HG02588 (cell line): ENCODE data around the gene ZNF841.
A peak's percentile ranks its signal among the peaks of the same experiment; 100 is the strongest.
"Not testable (repeated sequence)": the region's sequence is repeated elsewhere in the genome, so short reads cannot be mapped to it uniquely, and the experiment has no call there.

Experiments used
- ATAC-seq: cut with Tn5 transposase; IDR thresholded peaks from one replicate; pipeline ENCODE4 v1.9.1; 2021; ENCODE audit warnings: mild to moderate bottlenecking, moderate library complexity; ENCODE audit not compliant: unreplicated experiment

The ZNF841 gene

GRCh38 chr19:52095172-52096014 lies at the start of gene ZNF841:
TSS of gene ZNF841 (minus strand) at chr19:52095765. CDS start at chr19:52084801, 10,964 bp downstream.
- peak; percentile 91 for ATAC-seq

DNA sequence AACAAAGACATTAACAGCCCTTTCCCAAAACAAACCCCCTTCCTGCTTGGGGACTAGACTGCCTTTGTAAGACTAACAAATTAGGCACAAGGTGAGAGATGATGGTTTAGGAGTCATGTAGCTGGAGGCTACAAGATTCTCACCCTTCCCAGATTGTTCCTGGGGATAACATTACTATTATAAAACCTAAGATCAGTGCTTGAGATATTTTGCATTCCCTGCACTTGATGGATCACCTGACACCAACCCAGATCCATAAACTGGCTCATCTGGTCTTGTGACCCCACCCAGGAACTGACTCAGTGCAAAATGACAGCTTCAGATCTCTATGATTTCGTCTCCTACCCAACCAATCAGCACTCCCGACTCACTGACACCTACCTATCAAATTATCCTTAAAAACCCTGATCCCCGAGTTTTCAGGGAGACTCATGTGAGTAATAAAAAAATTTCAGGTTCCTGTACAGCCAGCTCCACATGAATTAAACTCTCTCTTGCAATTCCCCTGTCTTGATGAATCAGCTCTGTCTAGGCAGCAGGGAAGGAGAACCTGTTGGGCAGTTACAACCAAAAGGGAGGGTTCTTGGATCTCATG lies 46.5 kb upstream of the ZNF841 start:
- ATAC-seq, result no peak

GRCh38 chr19:52141203-52141602 lies 45.6 kb upstream of the ZNF841 start:
- no peak for ATAC-seq

- peak; percentile 88 for ATAC-seq
Measured at GRCh38 chr19:52140032-52140710, 44.6 kb upstream of the ZNF841 start.

DNA sequence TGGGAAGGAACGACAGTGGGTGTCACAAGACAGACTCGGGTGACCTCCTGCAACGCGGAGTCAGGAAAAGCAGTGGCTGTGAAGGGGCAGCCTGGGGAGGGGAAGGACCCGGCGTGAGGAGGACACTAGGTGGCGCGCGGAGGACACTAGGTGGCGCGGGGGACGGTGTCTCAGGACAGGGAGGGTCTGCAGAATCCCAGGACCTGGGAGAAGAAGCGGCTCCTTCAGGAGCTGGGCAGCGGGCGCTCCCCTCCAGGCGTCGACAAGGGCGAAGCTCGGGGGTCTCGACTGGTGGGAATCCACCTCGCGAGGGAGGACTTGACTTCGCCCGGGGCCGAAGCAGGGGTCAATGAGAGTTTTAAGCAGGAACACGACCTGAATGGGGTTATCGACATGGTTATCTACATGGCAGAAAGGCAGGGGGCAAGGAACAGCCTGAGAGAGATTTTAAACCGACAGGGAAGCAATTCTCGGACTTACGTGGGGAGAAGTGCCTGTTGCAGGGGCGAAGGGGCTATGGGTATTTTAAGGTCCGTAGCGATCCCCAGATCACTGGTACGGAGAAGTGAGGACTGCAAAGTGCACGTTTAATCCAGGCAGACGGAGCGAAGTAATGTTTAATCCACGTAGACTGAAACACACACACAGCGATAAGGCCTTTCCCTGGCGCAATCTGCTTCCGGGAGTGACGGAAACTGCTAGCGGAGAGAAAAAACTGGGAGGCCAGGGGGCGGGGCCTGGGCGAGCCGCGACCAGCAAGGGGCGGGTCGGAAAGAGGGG lies 43.9 kb upstream of the ZNF841 start, which contains the start of gene ZNF616:
Gene ZNF616 (minus strand): TSS at position 687 of the 780 bp plus-strand sequence. CDS start 9,426 bp downstream, outside the sequence.
- peak; percentile 62 for ATAC-seq

GRCh38 chr19:52138983-52139251 lies 43.4 kb upstream of the ZNF841 start:
- no peak for ATAC-seq

DNA sequence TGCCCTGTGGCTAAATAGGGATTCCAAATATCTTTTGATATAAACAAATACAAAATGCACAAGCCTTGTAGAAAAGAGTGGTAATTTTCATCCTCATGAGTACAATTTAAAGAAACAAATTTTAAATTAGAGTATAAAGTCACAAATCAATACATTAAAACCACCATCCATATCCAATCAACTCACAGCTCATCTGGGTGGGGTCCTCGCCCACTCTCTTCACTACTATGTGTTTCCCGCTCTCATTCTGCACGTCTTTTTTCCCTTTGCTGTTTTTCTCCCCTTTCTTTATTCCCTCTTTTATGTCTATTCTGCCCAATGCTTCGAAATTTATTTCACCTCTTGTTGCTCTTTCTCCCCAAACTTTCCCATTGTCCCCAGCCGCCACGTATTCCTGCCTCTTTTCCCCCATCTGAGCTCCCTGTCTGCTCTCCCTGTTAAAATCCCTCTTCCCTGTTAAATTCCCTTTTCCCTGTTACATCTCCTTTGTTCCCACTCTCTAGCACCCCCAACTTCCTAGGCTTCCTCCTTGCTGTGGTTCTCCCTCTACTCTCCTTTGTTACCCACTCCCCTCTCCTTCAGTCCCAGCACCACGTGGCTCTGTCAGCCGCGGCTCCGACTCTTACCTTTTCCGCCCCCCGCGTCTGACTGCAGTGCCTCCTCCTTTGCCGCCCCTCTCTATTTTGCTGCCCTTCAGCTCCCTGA lies 42.9 kb upstream of the ZNF841 start:
- ATAC-seq, result no peak

GRCh38 chr19:52120286-52120685 lies 24.7 kb upstream of the ZNF841 start:
- no peak for ATAC-seq

DNA sequence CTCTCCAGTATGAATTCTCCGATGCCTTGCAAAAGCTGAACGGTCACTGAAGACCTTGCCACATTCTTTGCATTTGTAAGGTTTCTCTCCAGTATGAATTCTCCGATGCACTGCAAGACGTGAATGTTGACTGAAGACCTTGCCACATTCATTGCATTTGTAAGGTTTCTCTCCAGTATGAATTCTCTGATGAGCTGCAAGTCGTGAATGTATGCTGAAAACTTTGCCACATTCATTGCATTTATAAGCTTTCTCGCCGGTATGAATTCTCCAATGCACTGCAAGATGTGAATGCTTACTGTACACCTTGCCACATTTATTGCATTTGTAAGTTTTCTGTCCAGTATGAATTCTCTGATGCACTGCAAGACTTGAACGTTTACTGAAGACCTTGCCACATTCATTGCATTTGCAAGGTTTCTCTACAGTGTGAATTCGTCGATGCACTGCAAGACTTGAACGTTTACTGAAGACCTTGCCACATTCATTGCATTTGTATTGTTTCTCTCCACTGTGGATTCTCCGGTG lies 20.0 kb upstream of the ZNF841 start:
- ATAC-seq, result no peak

DNA sequence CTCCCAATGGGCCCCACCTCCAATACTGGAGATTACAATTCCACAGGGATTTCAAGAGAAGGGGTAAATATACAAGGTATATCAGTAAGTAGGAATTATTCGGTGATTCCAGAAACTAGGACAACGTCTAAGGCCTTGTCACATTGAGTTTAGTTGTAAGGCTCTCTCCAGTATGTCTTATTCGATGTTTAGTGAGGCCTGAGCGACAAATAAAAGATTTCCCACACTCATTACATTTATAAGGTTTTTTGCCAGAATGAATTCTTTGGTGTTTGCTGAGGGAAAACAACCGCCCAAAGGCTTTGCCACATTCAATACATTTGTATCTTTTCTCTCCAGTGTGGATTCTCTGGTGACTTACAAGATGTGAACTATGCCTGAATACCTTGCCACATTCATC lies 19.1 kb upstream of the ZNF841 start:
- ATAC-seq, result no peak

DNA sequence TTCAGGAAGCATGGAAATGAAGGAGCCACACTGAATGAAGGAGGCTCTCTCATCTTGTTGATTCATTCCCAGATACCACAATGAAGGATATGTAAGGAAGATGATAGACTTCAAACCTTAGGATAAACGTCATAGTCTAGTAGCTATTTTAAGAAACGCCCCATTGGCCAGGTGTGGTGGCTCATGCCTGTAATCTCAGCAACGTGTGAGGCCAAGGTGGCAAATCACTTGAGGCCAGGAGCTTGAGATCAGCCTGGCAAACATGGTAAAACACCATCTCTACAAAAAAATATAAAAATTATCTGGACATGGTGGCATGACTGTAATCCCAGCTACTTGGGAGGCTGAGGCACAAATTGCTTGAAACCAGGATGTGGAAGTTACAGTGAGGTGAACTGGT lies 17.1 kb upstream of the ZNF841 start:
- no peak for ATAC-seq

GRCh38 chr19:52110780-52111179 lies 15.2 kb upstream of the ZNF841 start:
- no peak for ATAC-seq

DNA sequence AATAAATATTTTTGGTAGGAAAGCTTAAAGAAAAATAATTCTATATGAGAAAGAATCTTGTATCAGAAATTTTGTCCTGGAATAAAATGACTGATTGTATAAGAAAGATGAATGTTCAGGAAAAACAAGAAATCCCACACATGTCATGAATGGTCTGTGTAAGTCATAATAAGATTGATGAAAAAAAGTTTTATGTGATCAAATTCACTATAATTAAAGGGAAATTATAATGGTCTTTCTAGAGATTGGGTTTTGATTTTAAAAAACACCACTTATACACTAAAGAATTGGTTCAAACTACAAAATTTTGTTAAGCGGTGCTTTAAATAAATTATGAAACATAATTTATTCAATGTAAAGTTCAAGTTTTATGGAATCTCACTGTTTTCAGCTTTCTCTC lies 7.2 kb upstream of the ZNF841 start:
- ATAC-seq, result no peak

- no peak for ATAC-seq
Measured at GRCh38 chr19:52101866-52102562, 6.4 kb upstream of the ZNF841 start.

GRCh38 chr19:52099497-52100138 lies 4.1 kb upstream of the ZNF841 start:
- no peak for ATAC-seq

DNA sequence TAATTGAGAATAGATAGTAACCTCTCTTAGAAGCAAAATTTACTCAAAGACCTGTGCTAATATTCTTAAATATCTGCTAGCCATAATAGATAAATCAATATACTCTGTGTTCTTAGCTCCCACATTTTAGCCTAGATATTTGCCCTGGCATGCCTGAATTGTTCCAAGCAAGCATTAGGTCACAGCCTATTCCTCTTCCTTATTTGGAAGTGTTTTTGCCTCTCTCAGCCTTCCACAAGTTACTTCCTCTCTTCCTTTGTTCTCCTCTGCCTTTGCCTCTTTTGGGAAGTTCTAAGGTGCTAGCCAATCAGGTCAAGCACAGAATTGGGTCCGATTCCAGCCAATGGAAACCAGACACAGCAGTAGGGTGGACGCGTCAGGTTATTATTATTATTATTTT lies 851 bp upstream of the ZNF841 start:
- ATAC-seq, result not testable (repeated sequence)

DNA sequence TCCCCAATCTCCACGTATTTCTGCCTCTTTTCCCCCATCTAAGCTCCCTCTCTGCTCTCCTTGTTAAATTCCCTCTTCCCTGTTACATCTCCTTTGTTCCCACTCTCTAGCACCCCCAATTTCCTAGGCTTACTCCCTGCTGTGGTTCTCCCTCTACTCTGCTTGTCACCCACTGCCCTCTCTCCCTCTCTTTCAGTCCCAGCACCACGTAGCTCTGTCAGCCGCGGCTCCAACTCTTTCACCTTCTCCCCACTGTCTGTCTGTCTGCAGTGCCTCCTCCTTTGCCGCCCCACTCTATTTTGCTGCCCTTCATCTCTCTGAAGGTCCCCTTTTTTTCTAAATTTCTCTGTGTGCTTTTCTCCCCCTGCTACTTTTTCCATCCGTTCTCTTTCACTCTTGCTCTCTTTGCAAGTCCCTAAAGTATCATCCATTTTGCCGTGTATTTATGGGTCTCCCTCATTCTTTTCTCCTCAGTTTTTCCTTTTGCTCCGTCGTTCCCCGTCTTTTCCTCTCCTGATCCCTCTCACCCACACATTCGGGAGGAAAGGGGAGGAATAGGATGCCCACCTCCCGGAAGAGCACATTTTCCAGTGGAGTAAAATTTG lies 937 bp downstream of the ZNF841 start:
- ATAC-seq, result no peak

- ATAC-seq, result no peak
Measured at GRCh38 chr19:52086481-52086880, 9.1 kb downstream of the ZNF841 start.

GRCh38 chr19:52070496-52070895 lies 25.1 kb downstream of the ZNF841 start:
- no peak for ATAC-seq
